ENCODE measurements around the gene PRKCA. TPM values are rescaled to one million over a fixed set of nuclear protein-coding genes. Genes with fewer than 3 reads are reported as not detected.

The PRKCA gene
- total and polyA plus RNA-seq, 4 donors: 3.0 to 14.1 (median 5.4) TPM

- H3K9me3 ChIP-seq (ENCODE audit: control insufficient read depth in 4 of 4, low read length in 3 of 4): no peaks in the 10 kb centered on the region
- H3K27me3 ChIP-seq (ENCODE audit: control insufficient read depth in 4 of 4, insufficient read depth in 4 of 4, low read length in 3 of 4): no peaks in the 10 kb centered on the region
- H3K27ac ChIP-seq (ENCODE audit: low read depth in 1 of 2, low read length in 2 of 2): no peak overlapping the region
- no peak overlapping the region for H3K9ac ChIP-seq (ENCODE audit: low read depth in 1 of 2, low read length in 2 of 2)
- TF ChIP-seq SP1 (IDR thresholded peaks at IDR 0.05) (no peak), NR2F2 (IDR thresholded peaks at IDR 0.05) (no peak), FOXA1 (IDR thresholded peaks at IDR 0.05) (no peak), MAX (IDR thresholded peaks at IDR 0.05) (no peak), TAF1 (conservative IDR thresholded peaks at IDR 0.05) (no peak), JUND (IDR thresholded peaks at IDR 0.05) (no peak), CTCF (IDR thresholded peaks at IDR 0.05; ENCODE audit: low read depth, low read length, missing input control) (no peak), YY1 (IDR thresholded peaks at IDR 0.05) (no peak), HNF4A (conservative IDR thresholded peaks at IDR 0.05) (no peak), HNF4G (IDR thresholded peaks at IDR 0.05) (no peak), RXRA (IDR thresholded peaks at IDR 0.05) (no peak), RAD21 (IDR thresholded peaks at IDR 0.05) (no peak), EGR1 (IDR thresholded peaks at IDR 0.05; ENCODE audit: low read depth in 2 of 2) (no peak), FOXA2 (IDR thresholded peaks at IDR 0.05) (no peak), GABPA (IDR thresholded peaks at IDR 0.05 in 1 of 2, conservative IDR thresholded peaks at IDR 0.05 in 1 of 2) (no peak), ATF3 (IDR thresholded peaks at IDR 0.05) (no peak), ZBTB33 (IDR thresholded peaks at IDR 0.05) (no peak), REST (IDR thresholded peaks at IDR 0.05) (no peak)
- no peak overlapping the region for H3K4me3 ChIP-seq (ENCODE audit: low read depth in 1 of 3, low read length in 3 of 3)
- WGBS: 89% methylated on average over 9 of the region's 9 CpGs
- no peak for DNase-seq (ENCODE audit: low spot score)
- H3K4me1 ChIP-seq (ENCODE audit: control insufficient read depth in 4 of 4, insufficient read depth in 4 of 4, low read length in 3 of 4): no peaks in the 10 kb centered on the region
- no peaks in the 10 kb centered on the region for H3K36me3 ChIP-seq (ENCODE audit: control insufficient read depth in 4 of 4, insufficient read depth in 3 of 4, low read depth in 1 of 4, low read length in 3 of 4)
Observed at GRCh38 chr17:66717641-66718058, 415.2 kb downstream of the PRKCA start.

All from liver (tissue), 9 donors.